ENCODE data around the gene RAB18. TPM values are rescaled to one million over a fixed set of nuclear protein-coding genes. Genes with fewer than 3 reads are reported as not detected.

The RAB18 gene
- total and polyA plus RNA-seq, 9 of the 15 experiments (the other 6 are each of a cell fraction or from before 2014, with no cell fraction given) = 10.5 to 46.3 (median 32.5) TPM

DNA sequence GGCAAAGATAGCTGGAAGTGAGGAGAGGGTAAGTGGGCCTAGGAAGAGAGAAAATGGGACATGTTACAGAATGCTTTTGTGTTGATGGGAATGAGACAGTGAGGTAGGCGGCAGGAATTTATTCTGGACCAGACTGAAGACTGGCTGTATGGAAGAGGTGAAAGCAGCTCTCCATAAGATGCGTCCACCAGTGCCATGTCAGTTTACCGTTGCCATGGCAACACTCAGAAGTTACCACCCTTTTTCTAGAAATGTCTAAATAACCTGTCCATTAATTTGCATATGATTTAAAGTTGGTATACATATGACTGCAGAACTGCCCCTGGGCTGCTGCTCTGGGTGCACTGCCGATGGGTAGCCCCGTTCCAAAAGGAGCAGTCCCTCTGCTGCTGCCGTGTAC lies 46.7 kb downstream of the RAB18 start:
- H3K9me3 ChIP-seq (replicated peaks; ENCODE audit: control insufficient read depth, insufficient read depth, low read depth, low read length) = no peaks in the 10 kb centered on the region
- no peaks in the 10 kb centered on the region for H3K36me3 ChIP-seq (ENCODE audit: control insufficient read depth, insufficient read depth, low read length)
- H3K27ac ChIP-seq (ENCODE audit: extremely low read depth, low read depth, low read length) = no peak overlapping the region
- no peak overlapping the region for H3K4me2 ChIP-seq (ENCODE audit: insufficient read depth, low read length)
- ATAC-seq (no peak; the same call in 1 of the 3 replicates), DNase-seq (ENCODE audit: extremely low read depth in 1 of 4, low spot score in 3 of 4) (no peak), FAIRE-seq (no peak)
- H3K79me2 ChIP-seq (ENCODE audit: control insufficient read depth, insufficient read depth, low read length) = no peaks in the 10 kb centered on the region
- H4K20me1 ChIP-seq (replicated peaks; ENCODE audit: control insufficient read depth, insufficient read depth, low read length) = no peaks in the 10 kb centered on the region
- in situ Hi-C loops (cut with MboI) (loop anchor here (10.0 to 25.0 kb wide), 3 partner anchors 104 to 834 kb away; no protein-coding TSS in a partner anchor), intact Hi-C loops (cut with micrococcal nuclease) (no loop called here)
- no peaks in the 10 kb centered on the region for H3K9me1 ChIP-seq (ENCODE audit: control insufficient read depth, insufficient read depth, low read length)
- ChIA-PET CTCF (ENCODE audit: low intra/inter-chr PET ratio) (no interaction called here), POLR2A (interaction anchor here (0.6 kb wide), 1 partner anchor 761 kb away, joined by 3 read pairs; no protein-coding TSS in a partner anchor)
- no peak overlapping the region for H3K9ac ChIP-seq (ENCODE audit: insufficient read depth in 1 of 2, low read depth in 2 of 2, low read length in 2 of 2)
- 20% methylated on average over 6 of the region's 6 CpGs for WGBS (ENCODE audit: insufficient coverage, low coverage, missing lambda C conversion rate)
- no peak for TF ChIP-seq BACH1 (tag; IDR thresholded peaks at IDR 0.05)
- peak; percentile 93 for TF ChIP-seq RFX1 (IDR thresholded peaks at IDR 0.05)
- TF ChIP-seq, protein P1, sequence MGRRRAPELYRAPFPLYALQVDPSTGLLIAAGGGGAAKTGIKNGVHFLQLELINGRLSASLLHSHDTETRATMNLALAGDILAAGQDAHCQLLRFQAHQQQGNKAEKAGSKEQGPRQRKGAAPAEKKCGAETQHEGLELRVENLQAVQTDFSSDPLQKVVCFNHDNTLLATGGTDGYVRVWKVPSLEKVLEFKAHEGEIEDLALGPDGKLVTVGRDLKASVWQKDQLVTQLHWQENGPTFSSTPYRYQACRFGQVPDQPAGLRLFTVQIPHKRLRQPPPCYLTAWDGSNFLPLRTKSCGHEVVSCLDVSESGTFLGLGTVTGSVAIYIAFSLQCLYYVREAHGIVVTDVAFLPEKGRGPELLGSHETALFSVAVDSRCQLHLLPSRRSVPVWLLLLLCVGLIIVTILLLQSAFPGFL (CRISPR knock-in tag; IDR thresholded peaks at IDR 0.05) = no peak
- TF ChIP-seq, protein P2, sequence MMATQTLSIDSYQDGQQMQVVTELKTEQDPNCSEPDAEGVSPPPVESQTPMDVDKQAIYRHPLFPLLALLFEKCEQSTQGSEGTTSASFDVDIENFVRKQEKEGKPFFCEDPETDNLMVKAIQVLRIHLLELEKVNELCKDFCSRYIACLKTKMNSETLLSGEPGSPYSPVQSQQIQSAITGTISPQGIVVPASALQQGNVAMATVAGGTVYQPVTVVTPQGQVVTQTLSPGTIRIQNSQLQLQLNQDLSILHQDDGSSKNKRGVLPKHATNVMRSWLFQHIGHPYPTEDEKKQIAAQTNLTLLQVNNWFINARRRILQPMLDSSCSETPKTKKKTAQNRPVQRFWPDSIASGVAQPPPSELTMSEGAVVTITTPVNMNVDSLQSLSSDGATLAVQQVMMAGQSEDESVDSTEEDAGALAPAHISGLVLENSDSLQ (IDR thresholded peaks at IDR 0.05) = peak; percentile 47; the same call in 1 of the 2 replicates
- no peak for TF ChIP-seq ZNF699 (CRISPR knock-in tag; IDR thresholded peaks at IDR 0.05; ENCODE audit: insufficient replicate concordance)
- TF ChIP-seq BMI1 (IDR thresholded peaks at IDR 0.05; ENCODE audit: low read length) = peak; percentile 39; the same call in 1 of the 2 replicates
- TF ChIP-seq, protein P3, sequence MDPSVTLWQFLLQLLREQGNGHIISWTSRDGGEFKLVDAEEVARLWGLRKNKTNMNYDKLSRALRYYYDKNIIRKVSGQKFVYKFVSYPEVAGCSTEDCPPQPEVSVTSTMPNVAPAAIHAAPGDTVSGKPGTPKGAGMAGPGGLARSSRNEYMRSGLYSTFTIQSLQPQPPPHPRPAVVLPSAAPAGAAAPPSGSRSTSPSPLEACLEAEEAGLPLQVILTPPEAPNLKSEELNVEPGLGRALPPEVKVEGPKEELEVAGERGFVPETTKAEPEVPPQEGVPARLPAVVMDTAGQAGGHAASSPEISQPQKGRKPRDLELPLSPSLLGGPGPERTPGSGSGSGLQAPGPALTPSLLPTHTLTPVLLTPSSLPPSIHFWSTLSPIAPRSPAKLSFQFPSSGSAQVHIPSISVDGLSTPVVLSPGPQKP (CRISPR knock-in tag; IDR thresholded peaks at IDR 0.05) = no peak
- no peak overlapping the region for H3K4me3 ChIP-seq
- no peaks in the 10 kb centered on the region for H3K27me3 ChIP-seq (ENCODE audit: control insufficient read depth in 2 of 2, insufficient read depth in 2 of 2, low read length in 2 of 2)
- no peak overlapping the region for H2AFZ ChIP-seq (ENCODE audit: low read depth, low read length)
- BruUV-seq (replicated peaks) = no TSS peak
- no peaks in the 10 kb centered on the region for H3K4me1 ChIP-seq (replicated peaks in 1 of 2; ENCODE audit: control insufficient read depth in 2 of 2, insufficient read depth in 2 of 2, low read length in 2 of 2)

Measured in K562 (cell line).